Spinal cord (tissue), 10 donors: ENCODE measurements around the gene LRRC4C. TPM values are rescaled to one million over a fixed set of nuclear protein-coding genes. Genes with fewer than 3 reads are reported as not detected.
"Not testable (repeated sequence)": the region's sequence is repeated elsewhere in the genome, so short reads cannot be mapped to it uniquely, and the experiment has no call there.

ENCODE experiments used
- DNase-seq, 6 donors: peaks; one replicate each; pipeline versions ENCODE4 v3.0.0 to v3.0.0-alpha.2; 2013 to 2015; ENCODE audit warnings: low spot score in 6 of 6, low read depth in 4 of 6
- H3K27ac ChIP-seq: one replicate; pipeline ENCODE4 v1.5.1; 2013; ENCODE audit warnings: low read depth, low read length, control low read depth
- H3K27me3 ChIP-seq: one replicate; pipeline ENCODE4 v1.6.1; 2013; ENCODE audit warnings: low read length; ENCODE audit not compliant: control insufficient read depth, insufficient read depth
- H3K36me3 ChIP-seq: one replicate; pipeline ENCODE4 v1.6.1; 2013; ENCODE audit warnings: low read length; ENCODE audit not compliant: control insufficient read depth, insufficient read depth
- H3K4me1 ChIP-seq: one replicate; pipeline ENCODE4 v1.6.1; 2013; ENCODE audit warnings: low read length; ENCODE audit not compliant: control insufficient read depth, insufficient read depth
- H3K4me3 ChIP-seq: one replicate; pipeline ENCODE4 v1.5.1; 2013; ENCODE audit warnings: low read depth, low read length, control low read depth
- H3K9me3 ChIP-seq: one replicate; pipeline ENCODE4 v1.6.1; 2013; ENCODE audit warnings: low read length; ENCODE audit not compliant: control insufficient read depth, insufficient read depth
- WGBS: methylation state at CpG from one replicate; pipeline ENCODE4 v1.1.5; 2013; ENCODE audit warnings: missing lambda C conversion rate; ENCODE audit not compliant: insufficient coverage; 5-methylcytosine and 5-hydroxymethylcytosine counted together
- polyA plus RNA-seq, 2 donors: library from polyadenylated mRNA; unstranded; fragments of 120-200 nt; gene quantifications; one replicate each; pipeline ENCODE4 v1.2.1, GENCODE V29; 2013; ENCODE audit not compliant: insufficient read length in 2 of 2
- total RNA-seq, 2 donors: library from RNA; depleted of rRNA in 1 of 2; stranded (reverse); fragments of 120-200 nt in 1 of 2; fragments of >200 nt in 1 of 2; gene quantifications; one replicate each; pipeline versions ENCODE4 v1.2.3 to v1.2.4, GENCODE V29; 2013 to 2014
- donor health status: healthy.

Gene LRRC4C
- total and polyA plus RNA-seq, 4 donors: 25.6 to 54.9 (median 39.0) TPM

- H3K9me3 ChIP-seq: no peaks in the 10 kb centered on the region
- no CpG with 5 or more reads among the region's 2 CpGs for WGBS
- H3K27me3 ChIP-seq: no peaks in the 10 kb centered on the region
- peak in 2 of 6 donors; percentile 10 to 26 for DNase-seq
- no peak overlapping the region for H3K27ac ChIP-seq
- no peaks in the 10 kb centered on the region for H3K36me3 ChIP-seq
- H3K4me1 ChIP-seq: no peaks in the 10 kb centered on the region
- H3K4me3 ChIP-seq: no peak overlapping the region
These were observed 534.5 kb downstream of the LRRC4C start for GRCh38 chr11:40924915-40925314.

- DNase-seq: no peak
- no peaks in the 10 kb centered on the region for H3K36me3 ChIP-seq
- no peaks in the 10 kb centered on the region for H3K9me3 ChIP-seq
- H3K4me1 ChIP-seq: no peaks in the 10 kb centered on the region
- H3K4me3 ChIP-seq: no peak overlapping the region
- H3K27ac ChIP-seq: no peak overlapping the region
- H3K27me3 ChIP-seq: no peaks in the 10 kb centered on the region
These were observed 538.2 kb downstream of the LRRC4C start for GRCh38 chr11:40921246-40921645.

DNA sequence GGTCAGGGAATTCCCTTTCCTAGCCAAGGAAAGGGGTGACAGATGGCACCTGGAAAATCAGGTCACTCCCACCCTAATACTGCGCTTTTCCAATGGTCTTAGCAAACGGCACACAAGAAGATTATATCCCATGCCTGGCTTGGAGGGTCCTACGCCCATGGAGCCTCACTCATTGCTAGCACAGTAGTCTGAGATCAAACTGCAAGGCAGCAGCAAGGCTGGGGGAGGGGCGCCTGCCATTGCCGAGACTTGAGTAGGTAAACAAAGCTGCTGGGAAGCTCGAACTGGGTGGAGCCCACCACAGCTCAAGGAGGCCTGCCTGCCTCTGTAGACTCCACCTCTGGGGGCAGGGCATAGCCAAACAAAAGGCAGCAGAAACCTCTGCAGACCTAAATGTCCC is 548.7 kb downstream of the LRRC4C start:
- not testable (repeated sequence) for H3K27ac ChIP-seq, H3K4me1 ChIP-seq, H3K4me3 ChIP-seq, DNase-seq, H3K36me3 ChIP-seq, H3K9me3 ChIP-seq, H3K27me3 ChIP-seq
- WGBS: 93% methylated on average over 4 of the region's 6 CpGs

- no peak overlapping the region for H3K27ac ChIP-seq
- no CpG with 5 or more reads among the region's 2 CpGs for WGBS
- no peaks in the 10 kb centered on the region for H3K9me3 ChIP-seq
- no peaks in the 10 kb centered on the region for H3K27me3 ChIP-seq
- H3K36me3 ChIP-seq: no peaks in the 10 kb centered on the region
- no peak overlapping the region for H3K4me3 ChIP-seq
- no peaks in the 10 kb centered on the region for H3K4me1 ChIP-seq
- DNase-seq: no peak
These were observed 565.0 kb downstream of the LRRC4C start for GRCh38 chr11:40894501-40894900.

DNA sequence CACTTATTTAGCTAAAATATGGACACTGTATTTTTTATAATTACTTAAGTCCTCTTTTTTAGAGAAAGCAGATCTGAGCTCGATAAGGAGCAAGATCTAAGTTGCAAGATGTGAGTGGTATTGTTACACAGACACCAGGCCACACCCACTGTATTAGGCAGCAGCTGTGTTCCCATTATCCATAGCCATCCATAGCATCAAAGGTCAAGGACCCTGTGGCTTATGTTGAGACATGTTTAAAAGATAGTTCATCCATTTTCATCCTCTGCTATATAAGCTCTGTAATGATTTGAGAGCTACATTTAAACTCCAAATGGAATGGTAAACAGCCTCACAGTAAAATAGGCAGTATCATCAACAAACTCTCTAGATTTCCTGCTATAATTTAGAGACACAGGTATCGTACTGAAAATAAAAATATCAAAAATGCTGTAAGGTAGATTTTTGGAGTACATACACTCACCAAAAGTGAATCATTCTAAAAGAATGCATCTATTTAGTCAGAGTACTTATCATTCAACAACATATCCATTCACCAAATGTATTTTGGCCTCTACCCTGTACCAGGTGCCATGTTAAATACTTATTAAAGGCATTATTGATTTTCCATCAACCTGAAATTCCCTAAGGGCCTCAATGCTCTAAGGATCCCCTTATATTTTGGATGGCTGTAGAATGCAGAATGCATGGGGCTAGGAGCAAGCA is 574.0 kb downstream of the LRRC4C start:
- no peaks in the 10 kb centered on the region for H3K27me3 ChIP-seq
- H3K27ac ChIP-seq: no peak overlapping the region
- no peaks in the 10 kb centered on the region for H3K36me3 ChIP-seq
- DNase-seq: no peak
- H3K4me3 ChIP-seq: no peak overlapping the region
- H3K4me1 ChIP-seq: no peaks in the 10 kb centered on the region
- WGBS: no CpG with 5 or more reads among the region's 2 CpGs
- H3K9me3 ChIP-seq: no peaks in the 10 kb centered on the region

- DNase-seq: no peak
- Histone ChIP-seq H3K36me3 (no peaks in the 10 kb centered on the region), H3K27ac (no peak overlapping the region), H3K4me1 (no peaks in the 10 kb centered on the region), H3K4me3 (no peak overlapping the region), H3K9me3 (no peaks in the 10 kb centered on the region), H3K27me3 (no peaks in the 10 kb centered on the region)
- 57% methylated on average over 1 of the region's 3 CpGs for WGBS
These were observed 577.2 kb downstream of the LRRC4C start for GRCh38 chr11:40882301-40882700.

DNA sequence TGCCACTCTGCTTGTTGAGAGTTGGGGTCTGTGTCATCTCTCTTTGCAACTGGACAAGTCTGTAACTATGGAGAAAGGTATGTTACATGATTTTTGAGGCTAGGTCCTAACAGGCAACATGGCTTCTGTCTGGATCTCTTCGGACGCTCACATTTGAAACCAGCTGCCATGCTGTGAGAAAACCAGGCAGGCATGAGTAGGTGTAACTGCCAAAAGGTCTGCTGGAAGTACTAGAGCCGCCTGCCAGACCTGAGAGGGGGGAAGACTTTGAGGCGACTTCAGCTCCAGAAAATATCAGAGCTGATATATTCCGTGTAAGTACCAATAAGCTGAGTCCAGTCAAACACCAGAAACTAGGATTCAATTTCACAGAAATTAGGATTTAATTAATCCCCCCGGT is 579.5 kb downstream of the LRRC4C start:
- H3K4me1 ChIP-seq: no peaks in the 10 kb centered on the region
- DNase-seq: no peak
- WGBS: 86% methylated on average over 5 of the region's 6 CpGs

DNA sequence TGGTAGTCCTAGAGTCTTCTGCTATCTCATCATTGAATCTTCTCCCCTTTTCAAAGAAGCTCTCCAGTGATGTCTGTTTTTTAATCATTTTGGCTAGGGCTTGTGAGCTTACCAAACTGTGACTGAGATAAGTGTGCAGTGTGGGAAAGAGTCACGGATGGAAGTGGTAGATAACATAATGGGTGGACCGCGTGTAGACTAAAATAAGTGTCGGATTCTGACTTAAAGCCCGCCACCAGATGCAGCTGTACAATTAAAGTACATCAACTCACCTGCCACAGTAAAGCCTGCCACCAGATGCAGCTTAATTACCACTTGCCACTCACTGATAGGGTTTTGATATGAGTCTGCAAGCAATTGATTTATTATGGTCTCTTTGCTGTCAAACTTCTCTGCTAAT is 581.5 kb downstream of the LRRC4C start:
- DNase-seq: no peak
- no CpG with 5 or more reads among the region's 5 CpGs for WGBS
- Histone ChIP-seq H3K9me3 (no peaks in the 10 kb centered on the region), H3K36me3 (no peaks in the 10 kb centered on the region), H3K4me3 (no peak overlapping the region), H3K4me1 (no peaks in the 10 kb centered on the region), H3K27me3 (no peaks in the 10 kb centered on the region), H3K27ac (no peak overlapping the region)

More for the DNA sequence above, 579.5 kb downstream of the LRRC4C start:
- no peaks in the 10 kb centered on the region for H3K27me3 ChIP-seq
- no peaks in the 10 kb centered on the region for H3K9me3 ChIP-seq
- no peak overlapping the region for H3K4me3 ChIP-seq
- no peaks in the 10 kb centered on the region for H3K36me3 ChIP-seq
- no peak overlapping the region for H3K27ac ChIP-seq

- Histone ChIP-seq H3K4me3 (no peak overlapping the region), H3K36me3 (no peaks in the 10 kb centered on the region), H3K9me3 (no peaks in the 10 kb centered on the region), H3K4me1 (no peaks in the 10 kb centered on the region), H3K27me3 (no peaks in the 10 kb centered on the region), H3K27ac (no peak overlapping the region)
- WGBS: 90% methylated on average over 7 of the region's 7 CpGs
- DNase-seq: no peak
These were observed 582.2 kb downstream of the LRRC4C start for GRCh38 chr11:40877256-40877655.

- H3K27ac ChIP-seq: no peak overlapping the region
- H3K4me3 ChIP-seq: no peak overlapping the region
- no peaks in the 10 kb centered on the region for H3K36me3 ChIP-seq
- H3K9me3 ChIP-seq: no peaks in the 10 kb centered on the region
- DNase-seq: no peak
- no peaks in the 10 kb centered on the region for H3K4me1 ChIP-seq
- no peaks in the 10 kb centered on the region for H3K27me3 ChIP-seq
- WGBS: no CpG with 5 or more reads among the region's 3 CpGs
These were observed 591.3 kb downstream of the LRRC4C start for GRCh38 chr11:40867991-40868632.
